ENCODE measurements around the gene SNRPB2. TPM values are rescaled to one million over a fixed set of nuclear protein-coding genes. Genes with fewer than 3 reads are reported as not detected.
A peak's percentile ranks its signal among the peaks of the same experiment; 100 is the strongest.

The SNRPB2 gene
- total and polyA plus RNA-seq, 9 of the 15 experiments (the other 6 are each of a cell fraction or from before 2014, with no cell fraction given) = 40.0 to 131 (median 89.4) TPM

DNA sequence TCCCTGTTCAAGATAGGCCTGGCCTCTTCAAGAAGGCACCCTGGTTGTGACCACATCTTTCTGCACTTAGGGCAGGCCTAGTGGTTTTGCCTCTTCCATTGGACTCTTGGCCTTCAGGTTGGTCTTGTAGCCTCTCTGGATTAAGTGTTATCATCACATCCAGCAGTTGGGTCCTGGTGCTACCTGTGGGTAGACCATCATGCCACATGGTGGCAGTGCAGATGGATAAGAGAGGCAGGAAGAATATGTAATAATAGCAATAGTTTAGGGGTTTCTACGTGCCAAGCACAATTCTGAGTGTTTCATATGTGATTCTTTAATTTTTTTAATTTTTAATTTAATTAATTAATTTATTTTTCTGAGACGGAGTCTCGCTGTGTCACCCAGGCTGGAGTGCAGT lies 28.5 kb upstream of the SNRPB2 start:
- ChIA-PET CTCF (ENCODE audit: low intra/inter-chr PET ratio) (no interaction called here), POLR2A (no interaction called here)
- BruUV-seq (replicated peaks) = no TSS peak
- no peaks in the 10 kb centered on the region for H3K36me3 ChIP-seq (ENCODE audit: control insufficient read depth, insufficient read depth, low read length)
- H2AFZ ChIP-seq (ENCODE audit: low read depth, low read length) = no peak overlapping the region
- DNase-seq (ENCODE audit: extremely low read depth in 1 of 4, low spot score in 3 of 4) = peak in 1 of 4 experiments; percentile 2
- no peak overlapping the region for H3K9ac ChIP-seq (ENCODE audit: insufficient read depth in 1 of 2, low read depth in 2 of 2, low read length in 2 of 2)
- H3K79me2 ChIP-seq (ENCODE audit: control insufficient read depth, insufficient read depth, low read length) = no peaks in the 10 kb centered on the region
- TF ChIP-seq, protein P1, sequence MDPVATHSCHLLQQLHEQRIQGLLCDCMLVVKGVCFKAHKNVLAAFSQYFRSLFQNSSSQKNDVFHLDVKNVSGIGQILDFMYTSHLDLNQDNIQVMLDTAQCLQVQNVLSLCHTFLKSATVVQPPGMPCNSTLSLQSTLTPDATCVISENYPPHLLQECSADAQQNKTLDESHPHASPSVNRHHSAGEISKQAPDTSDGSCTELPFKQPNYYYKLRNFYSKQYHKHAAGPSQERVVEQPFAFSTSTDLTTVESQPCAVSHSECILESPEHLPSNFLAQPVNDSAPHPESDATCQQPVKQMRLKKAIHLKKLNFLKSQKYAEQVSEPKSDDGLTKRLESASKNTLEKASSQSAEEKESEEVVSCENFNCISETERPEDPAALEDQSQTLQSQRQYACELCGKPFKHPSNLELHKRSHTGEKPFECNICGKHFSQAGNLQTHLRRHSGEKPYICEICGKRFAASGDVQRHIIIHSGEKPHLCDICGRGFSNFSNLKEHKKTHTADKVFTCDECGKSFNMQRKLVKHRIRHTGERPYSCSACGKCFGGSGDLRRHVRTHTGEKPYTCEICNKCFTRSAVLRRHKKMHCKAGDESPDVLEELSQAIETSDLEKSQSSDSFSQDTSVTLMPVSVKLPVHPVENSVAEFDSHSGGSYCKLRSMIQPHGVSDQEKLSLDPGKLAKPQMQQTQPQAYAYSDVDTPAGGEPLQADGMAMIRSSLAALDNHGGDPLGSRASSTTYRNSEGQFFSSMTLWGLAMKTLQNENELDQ (CRISPR knock-in tag; IDR thresholded peaks at IDR 0.05; ENCODE audit: borderline replicate concordance) = no peak
- TF ChIP-seq, protein P2, sequence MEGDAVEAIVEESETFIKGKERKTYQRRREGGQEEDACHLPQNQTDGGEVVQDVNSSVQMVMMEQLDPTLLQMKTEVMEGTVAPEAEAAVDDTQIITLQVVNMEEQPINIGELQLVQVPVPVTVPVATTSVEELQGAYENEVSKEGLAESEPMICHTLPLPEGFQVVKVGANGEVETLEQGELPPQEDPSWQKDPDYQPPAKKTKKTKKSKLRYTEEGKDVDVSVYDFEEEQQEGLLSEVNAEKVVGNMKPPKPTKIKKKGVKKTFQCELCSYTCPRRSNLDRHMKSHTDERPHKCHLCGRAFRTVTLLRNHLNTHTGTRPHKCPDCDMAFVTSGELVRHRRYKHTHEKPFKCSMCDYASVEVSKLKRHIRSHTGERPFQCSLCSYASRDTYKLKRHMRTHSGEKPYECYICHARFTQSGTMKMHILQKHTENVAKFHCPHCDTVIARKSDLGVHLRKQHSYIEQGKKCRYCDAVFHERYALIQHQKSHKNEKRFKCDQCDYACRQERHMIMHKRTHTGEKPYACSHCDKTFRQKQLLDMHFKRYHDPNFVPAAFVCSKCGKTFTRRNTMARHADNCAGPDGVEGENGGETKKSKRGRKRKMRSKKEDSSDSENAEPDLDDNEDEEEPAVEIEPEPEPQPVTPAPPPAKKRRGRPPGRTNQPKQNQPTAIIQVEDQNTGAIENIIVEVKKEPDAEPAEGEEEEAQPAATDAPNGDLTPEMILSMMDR (IDR thresholded peaks at IDR 0.05 in 2 of 3, conservative IDR thresholded peaks at IDR 0.05 in 1 of 3; ENCODE audit: insufficient read depth in 2 of 3, low read depth in 1 of 3, low read length in 3 of 3) = peak in 1 of 3 experiments; percentile 12; a peak in 1 of 6 replicates
- TF ChIP-seq RAD21 (CRISPR knock-in tag; conservative IDR thresholded peaks at IDR 0.05 in 1 of 2, IDR thresholded peaks at IDR 0.05 in 1 of 2) = peak in 1 of 2 experiments; percentile 8; a peak in 1 of 4 replicates
- 8% methylated on average over 3 of the region's 3 CpGs for WGBS (ENCODE audit: insufficient coverage, low coverage, missing lambda C conversion rate)
- intact Hi-C loops (cut with micrococcal nuclease) = loop anchor here (2.0 kb wide), 1 partner anchor 60 kb away; no protein-coding TSS in a partner anchor
- H4K20me1 ChIP-seq (replicated peaks; ENCODE audit: control insufficient read depth, insufficient read depth, low read length) = no peaks in the 10 kb centered on the region
- no peaks in the 10 kb centered on the region for H3K9me1 ChIP-seq (ENCODE audit: control insufficient read depth, insufficient read depth, low read length)
- ATAC-seq = no peak
- FAIRE-seq = no peak
- no peaks in the 10 kb centered on the region for H3K27me3 ChIP-seq (ENCODE audit: control insufficient read depth in 2 of 2, insufficient read depth in 2 of 2, low read length in 2 of 2)
- H3K4me2 ChIP-seq (ENCODE audit: insufficient read depth, low read length) = no peak overlapping the region
- no peak overlapping the region for H3K4me3 ChIP-seq
- H3K4me1 ChIP-seq (replicated peaks in 1 of 2; ENCODE audit: control insufficient read depth in 2 of 2, insufficient read depth in 2 of 2, low read length in 2 of 2) = no peaks in the 10 kb centered on the region
- H3K9me3 ChIP-seq (replicated peaks; ENCODE audit: control insufficient read depth, insufficient read depth, low read depth, low read length) = no peaks in the 10 kb centered on the region
- in situ Hi-C loops (cut with MboI) = no loop called here
- no peak overlapping the region for H3K27ac ChIP-seq (ENCODE audit: extremely low read depth, low read depth, low read length)

Data from K562 (cell line).